GM21825 (cell line): ENCODE measurements around the gene CTRB2.
"Not testable (repeated sequence)": the region's sequence is repeated elsewhere in the genome, so short reads cannot be mapped to it uniquely, and the experiment has no call there.

ENCODE experiments used
- ATAC-seq: cut with Tn5 transposase; IDR thresholded peaks from one replicate; pipeline ENCODE4 v1.9.1; 2021; ENCODE audit warnings: mild to moderate bottlenecking, moderate library complexity; ENCODE audit not compliant: unreplicated experiment

The CTRB2 gene

GRCh38 chr16:75242436-75243078 lies 35.6 kb upstream of the CTRB2 start:
- not testable (repeated sequence) for ATAC-seq

GRCh38 chr16:75241955-75242354 lies 35.0 kb upstream of the CTRB2 start:
- ATAC-seq, result no peak

GRCh38 chr16:75241412-75241811 lies 34.5 kb upstream of the CTRB2 start:
- no peak for ATAC-seq

- not testable (repeated sequence) for ATAC-seq
These were observed 33.7 kb upstream of the CTRB2 start for GRCh38 chr16:75240633-75241032.

GRCh38 chr16:75239542-75240122 lies 32.7 kb upstream of the CTRB2 start:
- ATAC-seq, result no peak

GRCh38 chr16:75238853-75239541 lies 32.0 kb upstream of the CTRB2 start:
- no peak for ATAC-seq

GRCh38 chr16:75238132-75238852 lies 31.3 kb upstream of the CTRB2 start:
- ATAC-seq, result no peak

GRCh38 chr16:75237398-75238131 lies 30.6 kb upstream of the CTRB2 start:
- no peak for ATAC-seq

- ATAC-seq, result no peak
These were observed 29.9 kb upstream of the CTRB2 start for GRCh38 chr16:75236736-75237397.

- ATAC-seq, result no peak
These were observed 29.3 kb upstream of the CTRB2 start for GRCh38 chr16:75236232-75236631.

- ATAC-seq, result no peak
These were observed 28.8 kb upstream of the CTRB2 start for GRCh38 chr16:75235721-75236193.

- ATAC-seq, result no peak
These were observed 28.1 kb upstream of the CTRB2 start for GRCh38 chr16:75234856-75235696.

GRCh38 chr16:75233611-75233938 lies 26.6 kb upstream of the CTRB2 start:
- ATAC-seq, result no peak

- no peak for ATAC-seq
These were observed 24.6 kb upstream of the CTRB2 start for GRCh38 chr16:75231570-75231969.

GRCh38 chr16:75230471-75231110 lies 23.6 kb upstream of the CTRB2 start:
- no peak for ATAC-seq

- ATAC-seq, result no peak
These were observed 22.4 kb upstream of the CTRB2 start for GRCh38 chr16:75229172-75230031.

- no peak for ATAC-seq
These were observed 21.4 kb upstream of the CTRB2 start for GRCh38 chr16:75228143-75228976.
